SU-DHL-6 (cell line): ENCODE data around the gene TAF11L9.
"Not testable (repeated sequence)": the region's sequence is repeated elsewhere in the genome, so short reads cannot be mapped to it uniquely, and the experiment has no call there.

ENCODE experiments used
- H2AFZ ChIP-seq: fragments of 200-600 bp; sonication (generic); 2 replicates; pipeline ENCODE4 v1.6.1; 2014; ENCODE audit warnings: low read depth, mild to moderate bottlenecking, moderate library complexity, mixed read lengths, antibody characterized with exemption, low read length; ENCODE audit not compliant: severe bottlenecking
- H3F3A ChIP-seq: fragments of 200-600 bp; shearing (Covaris generic); 2 replicates; pipeline ENCODE4 v1.6.0; 2016; ENCODE audit warnings: antibody characterized with exemption, mild to moderate bottlenecking; ENCODE audit not compliant: insufficient read depth
- H3K27ac ChIP-seq: fragments of 200-600 bp; sonication (generic); 2 replicates; pipeline ENCODE4 v1.5.1; 2016; ENCODE audit warnings: low read depth, mild to moderate bottlenecking, low read length, moderate library complexity, mixed read lengths
- H3K27me3 ChIP-seq: fragments of 200-600 bp; sonication (generic), shearing (Covaris generic); 2 replicates; pipeline ENCODE4 v1.6.0; 2014; ENCODE audit warnings: mild to moderate bottlenecking, low read length
- H3K36me3 ChIP-seq: fragments of 200-600 bp; sonication (generic); 2 replicates; pipeline ENCODE4 v1.6.1; 2014; ENCODE audit warnings: mild to moderate bottlenecking, low read length, mixed read lengths
- H3K4me2 ChIP-seq: fragments of 300-600, 200-600 bp; shearing (Covaris generic), sonication (generic); 2 replicates; pipeline ENCODE4 v1.6.0; 2014; ENCODE audit warnings: low read length, low read depth, mild to moderate bottlenecking; ENCODE audit not compliant: poor library complexity, severe bottlenecking
- H3K4me3 ChIP-seq: fragments of 200-600 bp; sonication (generic); 2 replicates; pipeline ENCODE4 v1.5.1; 2014; ENCODE audit warnings: antibody characterized with exemption, low read length, mild to moderate bottlenecking, mixed read lengths; ENCODE audit not compliant: insufficient read depth, poor library complexity, severe bottlenecking
- H3K79me2 ChIP-seq: fragments of 200-600 bp; sonication (generic); 2 replicates; pipeline ENCODE4 v1.6.1; 2014; ENCODE audit warnings: mild to moderate bottlenecking, low read length, moderate library complexity; ENCODE audit not compliant: insufficient read depth
- H3K9ac ChIP-seq: fragments of 200-600 bp; sonication (generic); 2 replicates; pipeline ENCODE4 v1.7.0; 2014; ENCODE audit warnings: mild to moderate bottlenecking, low read length
- H3K9me2 ChIP-seq: fragments of 200-600 bp; sonication (generic); replicated peaks from 2 replicates; pipeline ENCODE4 v1.6.1; 2014; ENCODE audit warnings: low read length; ENCODE audit not compliant: insufficient read depth
- H3K9me3 ChIP-seq: fragments of 200-600 bp; sonication (generic); 2 replicates; pipeline ENCODE4 v1.6.1; 2014; ENCODE audit warnings: low read length, mixed read lengths; ENCODE audit not compliant: insufficient read depth
- H4K20me1 ChIP-seq: fragments of 200-600 bp; sonication (generic); 2 replicates; pipeline ENCODE4 v1.6.1; 2014; ENCODE audit warnings: low read depth, mild to moderate bottlenecking, antibody characterized with exemption, low read length, moderate library complexity, mixed read lengths
- CTCF ChIP-seq: fragments of 200-600 bp; sonication (generic); IDR thresholded peaks from one replicate; pipeline ENCODE4 v1.5.1; 2017; ENCODE audit warnings: antibody characterized with exemption, mild to moderate bottlenecking, low read length, moderate library complexity; ENCODE audit not compliant: insufficient read depth, poor library complexity, severe bottlenecking
- EZH2phosphoT487 ChIP-seq: fragments of 200-600 bp; sonication (generic), shearing (Covaris generic); conservative IDR thresholded peaks from 2 replicates; pipeline ENCODE4 v1.6.1; 2018; ENCODE audit warnings: mild to moderate bottlenecking, antibody characterized with exemption, low read length, moderate library complexity, mixed read lengths

Gene TAF11L9

GRCh38 chr5:17620627-17621026 lies 26.4 kb upstream of the TAF11L9 start:
- H3K27ac ChIP-seq, result no peak overlapping the region
- no peaks in the 10 kb centered on the region for H3F3A ChIP-seq
- H3K36me3 ChIP-seq, result no peaks in the 10 kb centered on the region
- TF ChIP-seq EZH2phosphoT487, result no peak
- peak; percentile 32 for TF ChIP-seq CTCF
- no peaks in the 10 kb centered on the region for H3K9me3 ChIP-seq
- H2AFZ ChIP-seq, result no peak overlapping the region
- H3K79me2 ChIP-seq, result no peaks in the 10 kb centered on the region
- H4K20me1 ChIP-seq, result no peaks in the 10 kb centered on the region
- H3K9me2 ChIP-seq, result no peaks in the 10 kb centered on the region
- no peaks in the 10 kb centered on the region for H3K27me3 ChIP-seq
- no peak overlapping the region for H3K4me3 ChIP-seq
- H3K4me2 ChIP-seq, result no peak overlapping the region
- no peak overlapping the region for H3K9ac ChIP-seq

DNA sequence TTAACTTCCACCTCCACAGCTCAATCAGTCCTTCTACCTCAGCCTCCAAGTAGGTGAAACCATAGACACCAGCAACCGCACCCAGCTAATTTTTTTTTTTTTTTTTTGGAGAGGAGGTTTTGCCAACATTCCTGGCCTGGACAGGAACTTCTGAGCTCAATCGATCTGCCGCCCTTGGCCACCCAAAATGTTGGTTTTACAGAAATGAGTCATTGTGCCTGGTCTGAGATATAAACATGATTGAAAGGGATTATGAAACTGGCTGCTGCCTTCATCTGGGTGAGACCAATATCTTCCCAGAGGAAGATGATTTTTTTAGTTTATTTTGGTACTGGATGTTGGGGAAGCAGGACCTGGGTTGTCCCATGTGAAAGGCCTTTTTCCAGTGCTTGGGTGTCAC lies 25.2 kb upstream of the TAF11L9 start:
- Histone ChIP-seq H3K4me3 (no peak overlapping the region), H2AFZ (no peak overlapping the region), H3K9ac (no peak overlapping the region), H3K9me3 (no peaks in the 10 kb centered on the region), H3F3A (no peaks in the 10 kb centered on the region), H3K9me2 (no peaks in the 10 kb centered on the region), H3K4me2 (no peak overlapping the region), H3K36me3 (no peaks in the 10 kb centered on the region), H3K79me2 (no peaks in the 10 kb centered on the region), H4K20me1 (no peaks in the 10 kb centered on the region), H3K27ac (no peak overlapping the region), H3K27me3 (no peaks in the 10 kb centered on the region)
- TF ChIP-seq CTCF (no peak), EZH2phosphoT487 (no peak)

GRCh38 chr5:17614872-17615605 lies 20.8 kb upstream of the TAF11L9 start:
- Histone ChIP-seq H4K20me1 (no peaks in the 10 kb centered on the region), H3K79me2 (no peaks in the 10 kb centered on the region), H3K9ac (no peak overlapping the region), H3F3A (no peaks in the 10 kb centered on the region), H3K27ac (no peak overlapping the region), H3K4me3 (no peak overlapping the region), H2AFZ (no peak overlapping the region), H3K36me3 (no peaks in the 10 kb centered on the region), H3K9me3 (no peaks in the 10 kb centered on the region), H3K27me3 (no peaks in the 10 kb centered on the region), H3K9me2 (no peaks in the 10 kb centered on the region), H3K4me2 (no peak overlapping the region)
- TF ChIP-seq EZH2phosphoT487 (no peak), CTCF (no peak)

GRCh38 chr5:17610092-17610491 lies 15.9 kb upstream of the TAF11L9 start, which contains the start of gene TAF11L12:
Gene TAF11L12 (plus strand): TSS chr5:17610392.
- not testable (repeated sequence) for H3K9ac ChIP-seq, H3K27me3 ChIP-seq, H3K4me2 ChIP-seq, H3K4me3 ChIP-seq, H3K79me2 ChIP-seq, H3K27ac ChIP-seq, H3K9me3 ChIP-seq, H2AFZ ChIP-seq, H3K9me2 ChIP-seq, H3F3A ChIP-seq, H3K36me3 ChIP-seq, H4K20me1 ChIP-seq

DNA sequence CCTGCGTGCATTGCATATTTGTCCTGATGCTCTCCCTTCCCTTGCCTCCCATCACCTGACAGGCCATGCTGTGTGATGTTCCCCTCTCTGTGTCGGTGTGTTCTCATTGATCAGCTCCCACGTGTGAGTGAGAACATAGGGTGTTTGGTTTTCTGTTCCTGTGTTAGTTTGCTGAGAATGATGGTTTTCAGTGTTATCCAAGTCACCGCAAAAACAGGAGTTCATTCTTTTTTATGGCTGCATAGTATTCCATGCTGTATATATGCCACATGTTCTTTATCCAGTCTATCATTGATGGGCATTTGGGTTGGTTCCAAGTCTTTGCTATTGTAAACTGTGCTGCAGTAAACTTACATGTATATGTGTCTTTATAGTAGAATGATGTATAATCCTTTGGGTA lies 13.3 kb upstream of the TAF11L9 start:
- not testable (repeated sequence) for H3K79me2 ChIP-seq, H3K27ac ChIP-seq, H3K4me2 ChIP-seq, H3K36me3 ChIP-seq, H3K9ac ChIP-seq, H4K20me1 ChIP-seq, H3K27me3 ChIP-seq, H3K4me3 ChIP-seq, H3F3A ChIP-seq, H3K9me3 ChIP-seq, H3K9me2 ChIP-seq, H2AFZ ChIP-seq
